A549 (cell line): ENCODE results near the gene ALDH1B1. TPM values are rescaled to one million over a fixed set of nuclear protein-coding genes. Genes with fewer than 3 reads are reported as not detected.

Experiments
- ATAC-seq, 2 experiments: fragments of 200-7000 bp in 1 of 2; fragments of >200 bp in 1 of 2; cut with Nextera tagmentation in 1 of 2; cut with Tn5 transposase in 1 of 2; 3 replicates each; pipeline versions ENCODE4 v1.8.0 to v1.9.1; 2018 to 2020; ENCODE audit warnings: mild to moderate bottlenecking in 1 of 2, moderate library complexity in 1 of 2
- CTCF ChIA-PET: fragments of 300-600 bp; sonication (Branson Sonifier 250); formaldehyde crosslinking; extraction: SDS; loops from one replicate; lab custom pipeline; 2021; ENCODE audit warnings: antibody characterized with exemption, inconsistent platforms; lab: Yijun Ruan, JAX
- POLR2A ChIA-PET: fragments of 350-600 bp; formaldehyde crosslinking; extraction: SDS; loops from one replicate; lab custom pipeline; 2021; ENCODE audit warnings: antibody characterized with exemption, inconsistent platforms; lab: Yijun Ruan, JAX
- DNase-seq, 2 experiments: peaks; one replicate each; pipeline versions ENCODE4 v3.0.0 to v3.0.0-alpha.2; 2011 to 2016; ENCODE audit warnings: low read depth in 1 of 2, low spot score in 1 of 2
- FAIRE-seq: peaks from 2 replicates; lab custom pipeline; 2011; peaks lifted over from hg19 to GRCh38; lab: Jason Lieb, UNC
- H3K27ac ChIP-seq, 2 experiments: fragments of >200 bp; sonication (Bioruptor Twin); formaldehyde crosslinking; 3 replicates each; pipeline ENCODE4 v1.5.1; 2016 to 2017
- H3K4me1 ChIP-seq: fragments of >200 bp; sonication (Bioruptor Twin); formaldehyde crosslinking; 3 replicates; pipeline ENCODE4 v1.6.1; 2016
- H3K4me2 ChIP-seq: fragments of >200 bp; sonication (Bioruptor Twin); formaldehyde crosslinking; 3 replicates; pipeline ENCODE4 v1.6.1; 2016
- H3K4me3 ChIP-seq: fragments of >200 bp; sonication (Bioruptor Twin); formaldehyde crosslinking; 3 replicates; pipeline ENCODE4 v1.5.1; 2016
- H3K9me3 ChIP-seq: fragments of >200 bp; sonication (Bioruptor Twin); formaldehyde crosslinking; 3 replicates; pipeline ENCODE4 v1.6.1; 2016
- BHLHE40 ChIP-seq: IDR thresholded peaks from 2 replicates; pipeline ENCODE4 v1.6.1; 2012; ENCODE audit warnings: low read depth, low read length, inconsistent platforms
- CBX8 ChIP-seq: fragments of 200-600 bp; sonication (generic); IDR thresholded peaks from 2 replicates; pipeline ENCODE4 v1.6.1; 2016
- CHD2 ChIP-seq: fragments of 150-350 bp; IDR thresholded peaks from 2 replicates; pipeline ENCODE4 v1.6.1; 2014; ENCODE audit warnings: low read length; ENCODE audit not compliant: partially characterized antibody
- E2F6 ChIP-seq: IDR thresholded peaks from 2 replicates; pipeline ENCODE4 v1.6.1; 2012; ENCODE audit warnings: low read depth, borderline replicate concordance
- EHF ChIP-seq: fragments of 250-450 bp; sonication (Bioruptor Pico); IDR thresholded peaks from 2 replicates; pipeline ENCODE4 v1.5.0; 2020; ENCODE audit warnings: mild to moderate bottlenecking
- EP300 ChIP-seq, 2 experiments: fragments of >200 bp; sonication (Bioruptor Twin); formaldehyde crosslinking; IDR thresholded peaks; 2 replicates in 1 of 2; 3 replicates in 1 of 2; pipeline ENCODE4 v1.6.1; 2016 to 2017
- ESRRA ChIP-seq: fragments of 150-350 bp; IDR thresholded peaks from 2 replicates; pipeline ENCODE4 v1.6.1; 2014; ENCODE audit warnings: mild to moderate bottlenecking, low read length, borderline replicate concordance
- HEYL ChIP-seq: fragments of 250-450 bp; sonication (Bioruptor Pico); IDR thresholded peaks from 2 replicates; pipeline ENCODE4 v1.8.0; 2021; ENCODE audit warnings: mild to moderate bottlenecking, moderate library complexity
- HOXA7 ChIP-seq: fragments of 250-450 bp; sonication (Bioruptor Pico); IDR thresholded peaks from 2 replicates; pipeline ENCODE4 v1.5.0; 2020; ENCODE audit warnings: mild to moderate bottlenecking, moderate library complexity
- HOXB13 ChIP-seq: fragments of 250-450 bp; sonication (Bioruptor Pico); IDR thresholded peaks from 2 replicates; pipeline ENCODE4 v1.5.0; 2020; ENCODE audit warnings: low read depth, mild to moderate bottlenecking, moderate library complexity
- HOXB5 ChIP-seq: fragments of 250-450 bp; sonication (Bioruptor Pico); IDR thresholded peaks from 2 replicates; pipeline ENCODE4 v1.5.0; 2020; ENCODE audit warnings: mild to moderate bottlenecking, moderate library complexity
- KDM1A ChIP-seq: fragments of 200-600 bp; sonication (generic); IDR thresholded peaks from 2 replicates; pipeline ENCODE4 v1.6.1; 2016; ENCODE audit warnings: low read depth, mild to moderate bottlenecking
- KDM5A ChIP-seq: fragments of 200-600 bp; sonication (generic); IDR thresholded peaks from 2 replicates; pipeline ENCODE4 v1.6.1; 2016; ENCODE audit warnings: antibody characterized with exemption, mild to moderate bottlenecking
- MAFK ChIP-seq: fragments of 450-650 bp; IDR thresholded peaks from 2 replicates; pipeline ENCODE4 v1.6.1; 2014; ENCODE audit not compliant: partially characterized antibody
- MAZ ChIP-seq: fragments of 150-350 bp; IDR thresholded peaks from 2 replicates; pipeline ENCODE4 v1.6.1; 2014; ENCODE audit warnings: antibody characterized with exemption, low read depth, low read length, borderline replicate concordance
- MYC ChIP-seq: IDR thresholded peaks from 2 replicates; pipeline ENCODE4 v1.6.1; 2012; ENCODE audit warnings: mild to moderate bottlenecking, inconsistent platforms, low read length, improper control_type of control experiment, borderline replicate concordance
- NFE2L2 ChIP-seq: fragments of 150-350 bp; conservative IDR thresholded peaks from 2 replicates; pipeline ENCODE4 v1.6.1; 2014; ENCODE audit warnings: low read length
- NR3C1 ChIP-seq: fragments of >200 bp; sonication (Bioruptor Twin); formaldehyde crosslinking; IDR thresholded peaks from 3 replicates; pipeline ENCODE4 v1.6.1; 2017
- PHF8 ChIP-seq: fragments of 200-600 bp; sonication (generic); IDR thresholded peaks from 2 replicates; pipeline ENCODE4 v1.6.1; 2016; ENCODE audit warnings: low read depth, mild to moderate bottlenecking, antibody characterized with exemption, moderate library complexity, borderline replicate concordance
- RAD21 ChIP-seq, 2 experiments: fragments of >200 bp in 1 of 2; sonication (Bioruptor Twin) in 1 of 2; formaldehyde crosslinking in 1 of 2; IDR thresholded peaks in 1 of 2; conservative IDR thresholded peaks in 1 of 2; 2 replicates in 1 of 2; 3 replicates in 1 of 2; pipeline ENCODE4 v1.6.1; 2012 to 2018; ENCODE audit warnings: inconsistent platforms in 1 of 2
- RCOR1 ChIP-seq: fragments of 150-350 bp; IDR thresholded peaks from 2 replicates; pipeline ENCODE4 v1.6.1; 2014; ENCODE audit warnings: antibody characterized with exemption, low read length, low read depth
- REST ChIP-seq: fragments of 200-600 bp; sonication (generic); IDR thresholded peaks from 2 replicates; pipeline ENCODE4 v1.6.1; 2016; ENCODE audit warnings: antibody characterized with exemption, mild to moderate bottlenecking, moderate library complexity
- WGBS: methylation state at CpG from one replicate; pipeline ENCODE4 v1.1.6; 2017; ENCODE audit errors: missing lambda C conversion rate; 5-methylcytosine and 5-hydroxymethylcytosine counted together
- polyA plus RNA-seq, 4 experiments: library from polyadenylated mRNA; depleted of rRNA in 3 of 4; stranded (reverse); fragments of >200 nt; fragmentation: RNase III in 1 of 4; extraction: RNeasy Plus Mini Kit Qiagen cat#74134 plus additional on column Dnase treatment in 1 of 4; gene quantifications; 2 replicates in 3 of 4; 3 replicates in 1 of 4; pipeline ENCODE4 v1.2.3, GENCODE V29; 2011 to 2017
- TF ChIP-seq, protein P1 (sequence below): fragments of >200 bp; sonication (Bioruptor Twin); formaldehyde crosslinking; IDR thresholded peaks from 2 replicates; pipeline ENCODE4 v1.6.1; 2016
- TF ChIP-seq, protein P2 (sequence below): fragments of 250-450 bp; sonication (Bioruptor Pico); IDR thresholded peaks from 2 replicates; pipeline ENCODE4 v1.5.0; 2021; ENCODE audit warnings: mild to moderate bottlenecking, moderate library complexity, borderline replicate concordance
- TF ChIP-seq, protein P3 (sequence below): fragments of >200 bp; sonication (Bioruptor Twin); formaldehyde crosslinking; IDR thresholded peaks from 3 replicates; pipeline ENCODE4 v1.5.1; 2016

Gene ALDH1B1
- polyA plus RNA-seq, 2 of the 4 experiments (the other 2 are of a cell fraction): 40.2 to 71.8 TPM

- no peak overlapping the region for H3K4me3 ChIP-seq
- FAIRE-seq (no peak), ATAC-seq (no peak)
- CTCF ChIA-PET: interaction anchor here (1.0 to 3.0 kb wide), 4 partner anchors 8 to 10 kb away, joined by 3 to 23 read pairs (median 4); no protein-coding TSS in a partner anchor
- no peak overlapping the region for H3K4me2 ChIP-seq
- H3K27ac ChIP-seq: no peak overlapping the region
- 35% methylated on average over 4 of the region's 4 CpGs for WGBS
- no peaks in the 10 kb centered on the region for H3K9me3 ChIP-seq
- no peak for TF ChIP-seq EHF (CRISPR knock-in tag)
- TF ChIP-seq KDM1A: no peak
- no peak for TF ChIP-seq RAD21 (conservative IDR thresholded peaks at IDR 0.05 in 1 of 2, IDR thresholded peaks at IDR 0.05 in 1 of 2)
- TF ChIP-seq BHLHE40: no peak
- no peak for TF ChIP-seq ESRRA
- no peak for TF ChIP-seq MAFK
- TF ChIP-seq, all 56 proteins: peak for 0
- DNase-seq: no peak
- POLR2A ChIA-PET: no interaction called here
- no peaks in the 10 kb centered on the region for H3K4me1 ChIP-seq
These were observed 16.2 kb downstream of the ALDH1B1 start for GRCh38 chr9:38408719-38409118.

- H3K27ac ChIP-seq: no peak overlapping the region
- no peaks in the 10 kb centered on the region for H3K9me3 ChIP-seq
- ChIA-PET POLR2A (no interaction called here), CTCF (interaction anchor here (1.2 to 3.1 kb wide), 6 partner anchors 8 to 500 kb away, joined by 3 to 17 read pairs (median 4); partner anchors contain the start of gene ALDH1B1)
- H3K4me1 ChIP-seq: no peaks in the 10 kb centered on the region
- DNase-seq (no peak), ATAC-seq (no peak), FAIRE-seq (no peak)
- TF ChIP-seq HOXA7 (CRISPR knock-in tag): no peak
- TF ChIP-seq MAZ: no peak
- no peak for TF ChIP-seq E2F6
- no peak for TF ChIP-seq REST
- WGBS: 70% methylated on average over 6 of the region's 6 CpGs
- no peak overlapping the region for H3K4me3 ChIP-seq
- no peak overlapping the region for H3K4me2 ChIP-seq
These were observed 20.2 kb downstream of the ALDH1B1 start for GRCh38 chr9:38412751-38413150.

GRCh38 chr9:38413283-38413682, 20.8 kb downstream of the ALDH1B1 start:
- no peak for ATAC-seq
- Histone ChIP-seq H3K27ac (no peak overlapping the region), H3K4me3 (no peak overlapping the region), H3K4me1 (no peaks in the 10 kb centered on the region), H3K9me3 (no peaks in the 10 kb centered on the region), H3K4me2 (no peak overlapping the region)
- TF ChIP-seq NR3C1 (no peak), HOXB5 (CRISPR knock-in tag) (no peak), HOXB13 (no peak), MYC (no peak), PHF8 (no peak), KDM5A (no peak), HOXA7 (CRISPR knock-in tag) (no peak), EP300 (IDR thresholded peaks at IDR 0.05) (no peak), EHF (CRISPR knock-in tag) (no peak), KDM1A (no peak), CBX8 (no peak), ESRRA (no peak), HEYL (no peak), CHD2 (no peak), RCOR1 (no peak), NFE2L2 (no peak)
- TF ChIP-seq, protein P1, sequence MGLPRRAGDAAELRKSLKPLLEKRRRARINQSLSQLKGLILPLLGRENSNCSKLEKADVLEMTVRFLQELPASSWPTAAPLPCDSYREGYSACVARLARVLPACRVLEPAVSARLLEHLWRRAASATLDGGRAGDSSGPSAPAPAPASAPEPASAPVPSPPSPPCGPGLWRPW: no peak
- TF ChIP-seq, protein P2, sequence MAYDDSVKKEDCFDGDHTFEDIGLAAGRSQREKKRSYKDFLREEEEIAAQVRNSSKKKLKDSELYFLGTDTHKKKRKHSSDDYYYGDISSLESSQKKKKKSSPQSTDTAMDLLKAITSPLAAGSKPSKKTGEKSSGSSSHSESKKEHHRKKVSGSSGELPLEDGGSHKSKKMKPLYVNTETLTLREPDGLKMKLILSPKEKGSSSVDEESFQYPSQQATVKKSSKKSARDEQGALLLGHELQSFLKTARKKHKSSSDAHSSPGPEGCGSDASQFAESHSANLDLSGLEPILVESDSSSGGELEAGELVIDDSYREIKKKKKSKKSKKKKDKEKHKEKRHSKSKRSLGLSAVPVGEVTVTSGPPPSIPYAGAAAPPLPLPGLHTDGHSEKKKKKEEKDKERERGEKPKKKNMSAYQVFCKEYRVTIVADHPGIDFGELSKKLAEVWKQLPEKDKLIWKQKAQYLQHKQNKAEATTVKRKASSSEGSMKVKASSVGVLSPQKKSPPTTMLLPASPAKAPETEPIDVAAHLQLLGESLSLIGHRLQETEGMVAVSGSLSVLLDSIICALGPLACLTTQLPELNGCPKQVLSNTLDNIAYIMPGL: no peak
- TF ChIP-seq, protein P3, sequence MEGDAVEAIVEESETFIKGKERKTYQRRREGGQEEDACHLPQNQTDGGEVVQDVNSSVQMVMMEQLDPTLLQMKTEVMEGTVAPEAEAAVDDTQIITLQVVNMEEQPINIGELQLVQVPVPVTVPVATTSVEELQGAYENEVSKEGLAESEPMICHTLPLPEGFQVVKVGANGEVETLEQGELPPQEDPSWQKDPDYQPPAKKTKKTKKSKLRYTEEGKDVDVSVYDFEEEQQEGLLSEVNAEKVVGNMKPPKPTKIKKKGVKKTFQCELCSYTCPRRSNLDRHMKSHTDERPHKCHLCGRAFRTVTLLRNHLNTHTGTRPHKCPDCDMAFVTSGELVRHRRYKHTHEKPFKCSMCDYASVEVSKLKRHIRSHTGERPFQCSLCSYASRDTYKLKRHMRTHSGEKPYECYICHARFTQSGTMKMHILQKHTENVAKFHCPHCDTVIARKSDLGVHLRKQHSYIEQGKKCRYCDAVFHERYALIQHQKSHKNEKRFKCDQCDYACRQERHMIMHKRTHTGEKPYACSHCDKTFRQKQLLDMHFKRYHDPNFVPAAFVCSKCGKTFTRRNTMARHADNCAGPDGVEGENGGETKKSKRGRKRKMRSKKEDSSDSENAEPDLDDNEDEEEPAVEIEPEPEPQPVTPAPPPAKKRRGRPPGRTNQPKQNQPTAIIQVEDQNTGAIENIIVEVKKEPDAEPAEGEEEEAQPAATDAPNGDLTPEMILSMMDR: no peak
- ChIA-PET POLR2A (no interaction called here), CTCF (interaction anchor here (1.6 to 3.1 kb wide), 4 partner anchors 12 to 500 kb away, joined by 4 to 17 read pairs (median 8); no protein-coding TSS in a partner anchor)
- no peak for DNase-seq
- no peak for FAIRE-seq
- 58% methylated on average over 7 of the region's 7 CpGs for WGBS
